HepG2 (cell line): ENCODE data around the gene PCNX1. TPM values are rescaled to one million over a fixed set of nuclear protein-coding genes. Genes with fewer than 3 reads are reported as not detected.
A peak's percentile ranks its signal among the peaks of the same experiment; 100 is the strongest.
"Not testable (repeated sequence)": the region's sequence is repeated elsewhere in the genome, so short reads cannot be mapped to it uniquely, and the experiment has no call there.

Experiments
- ATAC-seq: fragments of 200-7000 bp; cut with Tn5 transposase; 3 replicates; pipeline ENCODE4 v1.9.1; 2020; ENCODE audit warnings: mild to moderate bottlenecking, moderate library complexity
- BruUV-seq: library from RNA; stranded (reverse); fragments of 400-500 nt; replicated peaks from 2 replicates; lab custom pipeline; 2021; lab: Mats Ljungman, UMichigan
- CTCF ChIA-PET: fragments of 300-600 bp; formaldehyde crosslinking; extraction: SDS; loops from one replicate; lab custom pipeline; 2021; ENCODE audit warnings: low total read pairs, inconsistent platforms, low intra/inter-chr PET ratio; lab: Yijun Ruan, JAX
- POLR2A ChIA-PET: fragments of 350-600 bp; sonication (Branson Sonifier 250); formaldehyde crosslinking; loops from one replicate; lab custom pipeline; 2020; ENCODE audit warnings: antibody characterized with exemption, inconsistent platforms; lab: Yijun Ruan, JAX
- DNase-seq: peaks from one replicate; pipeline ENCODE4 v3.0.0-alpha.2; 2015; ENCODE audit warnings: low spot score
- FAIRE-seq: peaks from 3 replicates; lab custom pipeline; 2011; peaks lifted over from hg19 to GRCh38; lab: Jason Lieb, UNC
- H2AFZ ChIP-seq: one replicate; pipeline ENCODE4 v1.6.1; 2011; ENCODE audit warnings: low read length, inconsistent platforms
- H3K27ac ChIP-seq: fragments of 300-600 bp; 3 replicates; pipeline ENCODE4 v1.8.0; 2011; ENCODE audit warnings: mixed run types, mild to moderate bottlenecking, mixed read lengths, low read length, inconsistent platforms; ENCODE audit not compliant: insufficient read depth; ENCODE audit errors: extremely low read length
- H3K27me3 ChIP-seq, 2 experiments: fragments of 200-600 bp in 1 of 2; 2 replicates in 1 of 2; 3 replicates in 1 of 2; pipeline versions ENCODE4 v1.6.0 to v1.8.0; 2011; ENCODE audit warnings: low read length in 2 of 2, mild to moderate bottlenecking in 2 of 2, moderate library complexity in 2 of 2, inconsistent platforms in 1 of 2; ENCODE audit not compliant: insufficient read depth in 2 of 2, control insufficient read depth in 1 of 2
- H3K36me3 ChIP-seq, 2 experiments: fragments of 200-600 bp in 1 of 2; replicated peaks in 1 of 2; 2 replicates in 1 of 2; 3 replicates in 1 of 2; pipeline versions ENCODE4 v1.5.1 to v1.8.0; 2011; ENCODE audit warnings: low read length in 2 of 2, inconsistent platforms in 1 of 2; ENCODE audit not compliant: insufficient read depth in 2 of 2, control insufficient read depth in 1 of 2
- H3K4me1 ChIP-seq: 2 replicates; pipeline ENCODE4 v1.5.1; 2012; ENCODE audit warnings: low read length, inconsistent platforms; ENCODE audit not compliant: insufficient read depth
- H3K4me2 ChIP-seq: 2 replicates; pipeline ENCODE4 v1.6.0; 2011; ENCODE audit warnings: low read depth, low read length, inconsistent platforms
- H3K4me3 ChIP-seq, 3 experiments: fragments of 200-600 bp in 1 of 3; sonication (generic), shearing (Covaris generic) in 1 of 3; replicated peaks in 1 of 3; 2 replicates each; pipeline ENCODE4 v1.5.1; 2011 to 2016; ENCODE audit warnings: low read length in 3 of 3, inconsistent platforms in 2 of 3, low read depth in 2 of 3, mild to moderate bottlenecking in 2 of 3, control low read depth in 1 of 3, mixed read lengths in 1 of 3; ENCODE audit not compliant: insufficient read depth in 1 of 3
- H3K79me2 ChIP-seq: one replicate; pipeline ENCODE4 v1.6.1; 2011; ENCODE audit warnings: low read length, inconsistent platforms; ENCODE audit not compliant: insufficient read depth
- H3K9ac ChIP-seq: 2 replicates; pipeline ENCODE4 v1.6.0; 2011; ENCODE audit warnings: mild to moderate bottlenecking, low read depth, low read length, inconsistent platforms; ENCODE audit not compliant: insufficient read depth
- H3K9me3 ChIP-seq: 2 replicates; pipeline ENCODE4 v1.5.1; 2012; ENCODE audit warnings: mild to moderate bottlenecking, low read length
- H4K20me1 ChIP-seq: 2 replicates; pipeline ENCODE4 v1.6.0; 2011; ENCODE audit warnings: inconsistent platforms, mild to moderate bottlenecking, low read length, moderate library complexity; ENCODE audit not compliant: insufficient read depth
- KDM5A ChIP-seq: fragments of 200-600 bp; sonication (generic); IDR thresholded peaks from 2 replicates; pipeline ENCODE4 v1.7.0; 2018; ENCODE audit warnings: antibody characterized with exemption, mild to moderate bottlenecking, low read length, borderline replicate concordance
- MATR3 ChIP-seq: sonication (generic); formaldehyde crosslinking; IDR thresholded peaks from 2 replicates; pipeline ENCODE4 v1.4.0; 2020; ENCODE audit warnings: missing genetic modification reagents
- STAG1 ChIP-seq: sonication (generic); formaldehyde crosslinking; IDR thresholded peaks from 2 replicates; pipeline ENCODE4 v1.4.0; 2020; ENCODE audit warnings: missing genetic modification reagents
- ZFP36L2 ChIP-seq: sonication (generic); formaldehyde crosslinking; IDR thresholded peaks from 2 replicates; pipeline ENCODE4 v1.4.0; 2020; ENCODE audit warnings: missing genetic modification reagents
- ZNF577 ChIP-seq: sonication (generic); formaldehyde crosslinking; IDR thresholded peaks from 2 replicates; pipeline ENCODE4 v1.4.0; 2020; ENCODE audit warnings: mild to moderate bottlenecking, low read depth, missing genetic modification reagents, borderline replicate concordance
- WGBS: methylation state at CpG from one replicate; pipeline ENCODE4 v1.1.6; 2017; ENCODE audit warnings: low lambda C conversion rate; 5-methylcytosine and 5-hydroxymethylcytosine counted together
- in situ Hi-C: cut with HindIII; loops from 2 replicates; pipeline ENCODE4 v1.10.0; 2017; ENCODE audit warnings: low pct_unique_long_range_greater_than_20kb; ENCODE audit not compliant: extremely low pct_ligation_motif_present
- intact Hi-C: fragments of 100-400 bp; cut with micrococcal nuclease; formaldehyde crosslinking; loops from one replicate; pipeline ENCODE4 v1.10.0; 2022; ENCODE audit not compliant: unreplicated experiment
- polyA plus RNA-seq, 8 experiments: library from polyadenylated mRNA; depleted of rRNA in 3 of 8; stranded (reverse) in 7 of 8; unstranded in 1 of 8; fragments of >200 nt; fragmentation: Illumina TruSeq in 4 of 8; extraction: Trizol in 4 of 8; gene quantifications; 2 replicates each; pipeline versions ENCODE4 v1.2.1 to v1.2.3, GENCODE V29; 2011 to 2016; ENCODE audit warnings: low read depth in 4 of 8, missing spikeins in 1 of 8, mixed read lengths in 1 of 8; ENCODE audit not compliant: insufficient read depth in 1 of 8
- total RNA-seq, 5 experiments: library from RNA; depleted of rRNA; stranded (reverse); fragments of >200 nt; fragmentation: Illumina TruSeq; extraction: Trizol; gene quantifications; 2 replicates each; pipeline ENCODE4 v1.2.3, GENCODE V29; 2016; ENCODE audit warnings: low read depth in 1 of 5
- TF ChIP-seq, protein P1 (sequence below): sonication (generic); formaldehyde crosslinking; IDR thresholded peaks from 2 replicates; pipeline ENCODE4 v1.5.0; 2020; ENCODE audit warnings: mild to moderate bottlenecking, missing genetic modification reagents, moderate library complexity

Gene PCNX1
- total and polyA plus RNA-seq, 2 of the 13 experiments (the other 11 are each of a cell fraction or from before 2014, with no cell fraction given) = 24.9 to 30.3 TPM

DNA sequence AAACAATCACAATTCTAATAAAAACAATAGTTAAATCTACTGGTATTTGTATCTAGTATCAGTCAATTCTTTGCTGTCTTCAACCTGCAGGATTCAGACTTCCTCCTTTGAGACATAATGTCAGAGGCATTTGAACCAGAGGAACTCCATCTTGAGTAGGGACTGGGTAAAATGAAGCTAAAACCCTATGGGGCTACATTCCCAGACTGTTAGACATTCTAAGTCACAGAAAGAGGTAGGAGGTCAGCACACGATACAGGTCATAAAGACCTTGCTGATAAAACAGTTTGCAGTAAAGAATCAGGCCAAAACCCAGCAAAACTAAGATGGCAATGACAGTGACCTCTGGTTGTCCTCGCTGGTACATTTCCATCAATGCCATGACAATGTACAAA lies 49.8 kb upstream of the PCNX1 start:
- FAIRE-seq = no peak
- no peak overlapping the region for H2AFZ ChIP-seq
- WGBS = 57% methylated on average over 2 of the region's 2 CpGs
- in situ Hi-C loops = no loop called here
- no peaks in the 10 kb centered on the region for H4K20me1 ChIP-seq
- no peak overlapping the region for H3K4me3 ChIP-seq
- intact Hi-C loops = no loop called here
- H3K4me2 ChIP-seq = no peak overlapping the region
- H3K27me3 ChIP-seq = no peaks in the 10 kb centered on the region; a peak in 1 of 5 replicates
- no peaks in the 10 kb centered on the region for H3K9me3 ChIP-seq
- no peaks in the 10 kb centered on the region for H3K36me3 ChIP-seq
- DNase-seq = no peak
- H3K79me2 ChIP-seq = no peaks in the 10 kb centered on the region
- H3K27ac ChIP-seq = no peak overlapping the region
- H3K4me1 ChIP-seq = no peaks in the 10 kb centered on the region
- ChIA-PET CTCF (no interaction called here), POLR2A (no interaction called here)
- no peak overlapping the region for H3K9ac ChIP-seq
- no peak for TF ChIP-seq MATR3 (CRISPR knock-in tag)
- ATAC-seq = no peak
- BruUV-seq = no TSS peak

DNA sequence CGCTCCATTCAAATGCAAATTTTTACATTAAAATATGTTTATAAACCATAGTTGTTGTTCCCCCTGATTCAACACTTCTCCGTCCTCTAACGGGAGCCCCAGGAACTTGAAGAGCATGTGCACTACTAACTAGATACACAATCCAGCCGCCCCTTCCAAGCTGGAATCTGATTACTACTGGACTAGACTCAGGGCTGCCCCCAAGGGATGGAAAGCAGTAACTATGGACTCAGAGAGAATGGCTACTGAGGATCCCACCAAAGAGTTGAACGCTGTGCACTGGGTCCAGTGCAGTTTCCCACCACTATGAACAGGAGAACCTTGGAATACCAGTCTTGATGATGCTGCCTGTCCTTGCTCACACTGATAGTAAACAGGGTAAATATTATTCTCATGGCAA lies 48.6 kb upstream of the PCNX1 start:
- in situ Hi-C loops = no loop called here

DNA sequence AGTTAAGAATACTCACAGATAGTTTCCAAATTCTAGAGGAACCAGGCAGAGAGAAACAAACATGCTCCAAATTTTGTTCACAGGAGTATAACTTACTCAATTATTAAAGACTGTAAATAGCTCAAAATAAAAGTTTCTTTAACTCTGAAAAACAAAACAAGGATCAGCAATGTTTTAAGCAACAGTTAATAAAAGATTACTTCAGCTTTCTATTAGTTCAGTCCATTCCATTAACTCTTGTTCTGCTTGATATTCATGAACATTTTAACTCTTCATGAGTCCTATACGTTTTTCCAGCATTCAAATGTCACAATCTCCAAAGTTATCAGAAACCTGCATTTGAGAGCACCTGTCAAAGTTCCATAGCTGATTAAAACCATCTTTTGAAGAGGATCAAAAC lies 40.3 kb upstream of the PCNX1 start:
- POLR2A ChIA-PET, H3K4me1 ChIP-seq, in situ Hi-C loops, DNase-seq, FAIRE-seq, H3K27ac ChIP-seq, H3K9ac ChIP-seq, intact Hi-C loops, H3K4me3 ChIP-seq, H3K27me3 ChIP-seq, CTCF ChIA-PET, ATAC-seq, H4K20me1 ChIP-seq, H3K4me2 ChIP-seq, H2AFZ ChIP-seq, H3K36me3 ChIP-seq, H3K79me2 ChIP-seq, BruUV-seq, H3K9me3 ChIP-seq: not testable (repeated sequence)
- 0% methylated on average over 1 of the region's 1 CpG for WGBS

More for the DNA sequence above, 48.6 kb upstream of the PCNX1 start:
- H3K27me3 ChIP-seq = no peaks in the 10 kb centered on the region; a peak in 1 of 5 replicates
- FAIRE-seq (no peak), ATAC-seq (peak; percentile 77), DNase-seq (peak; percentile 10)
- no peaks in the 10 kb centered on the region for H3K79me2 ChIP-seq
- intact Hi-C loops = no loop called here
- H3K4me2 ChIP-seq = no peak overlapping the region
- ChIA-PET POLR2A (no interaction called here), CTCF (interaction anchor here (1.1 kb wide), 1 partner anchor 41 kb away, joined by 3 read pairs; no protein-coding TSS in a partner anchor)
- 30% methylated on average over 5 of the region's 5 CpGs for WGBS
- H3K4me1 ChIP-seq = no peaks in the 10 kb centered on the region
- H3K4me3 ChIP-seq = no peak overlapping the region
- no TSS peak for BruUV-seq
- H3K36me3 ChIP-seq = no peaks in the 10 kb centered on the region
- H2AFZ ChIP-seq = no peak overlapping the region
- H3K9ac ChIP-seq = no peak overlapping the region
- no peak overlapping the region for H3K27ac ChIP-seq
- no peaks in the 10 kb centered on the region for H4K20me1 ChIP-seq
- no peak for TF ChIP-seq KDM5A
- no peak for TF ChIP-seq ZFP36L2 (CRISPR knock-in tag)
- peak; percentile 36 for TF ChIP-seq STAG1
- no peak for TF ChIP-seq ZNF577 (CRISPR knock-in tag)
- TF ChIP-seq, protein P1, sequence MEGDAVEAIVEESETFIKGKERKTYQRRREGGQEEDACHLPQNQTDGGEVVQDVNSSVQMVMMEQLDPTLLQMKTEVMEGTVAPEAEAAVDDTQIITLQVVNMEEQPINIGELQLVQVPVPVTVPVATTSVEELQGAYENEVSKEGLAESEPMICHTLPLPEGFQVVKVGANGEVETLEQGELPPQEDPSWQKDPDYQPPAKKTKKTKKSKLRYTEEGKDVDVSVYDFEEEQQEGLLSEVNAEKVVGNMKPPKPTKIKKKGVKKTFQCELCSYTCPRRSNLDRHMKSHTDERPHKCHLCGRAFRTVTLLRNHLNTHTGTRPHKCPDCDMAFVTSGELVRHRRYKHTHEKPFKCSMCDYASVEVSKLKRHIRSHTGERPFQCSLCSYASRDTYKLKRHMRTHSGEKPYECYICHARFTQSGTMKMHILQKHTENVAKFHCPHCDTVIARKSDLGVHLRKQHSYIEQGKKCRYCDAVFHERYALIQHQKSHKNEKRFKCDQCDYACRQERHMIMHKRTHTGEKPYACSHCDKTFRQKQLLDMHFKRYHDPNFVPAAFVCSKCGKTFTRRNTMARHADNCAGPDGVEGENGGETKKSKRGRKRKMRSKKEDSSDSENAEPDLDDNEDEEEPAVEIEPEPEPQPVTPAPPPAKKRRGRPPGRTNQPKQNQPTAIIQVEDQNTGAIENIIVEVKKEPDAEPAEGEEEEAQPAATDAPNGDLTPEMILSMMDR (CRISPR knock-in tag) = peak; percentile 38
- no peaks in the 10 kb centered on the region for H3K9me3 ChIP-seq
